H9 (cell line): Measurements from ENCODE around the gene GTF3C1. TPM values are rescaled to one million over a fixed set of nuclear protein-coding genes. Genes with fewer than 3 reads are reported as not detected.

ENCODE experiments used
- DNase-seq: peaks from one replicate; pipeline ENCODE4 v3.0.0-alpha.2; 2017
- H2AFZ ChIP-seq: one replicate; pipeline ENCODE4 v1.6.1; 2013; ENCODE audit warnings: mild to moderate bottlenecking, low read length, control low read depth, moderate library complexity
- H2AK5ac ChIP-seq: 2 replicates; pipeline ENCODE4 v1.6.1; 2013; ENCODE audit warnings: low read length, control low read depth, mixed read lengths; ENCODE audit not compliant: insufficient read length
- H2BK120ac ChIP-seq: one replicate; pipeline ENCODE4 v1.6.1; 2013; ENCODE audit warnings: low read depth, mild to moderate bottlenecking, low read length, control low read depth, inconsistent platforms; ENCODE audit not compliant: poor library complexity, severe bottlenecking
- H2BK12ac ChIP-seq: 2 replicates; pipeline ENCODE4 v1.6.1; 2013; ENCODE audit warnings: low read length, control low read depth, mixed read lengths, low read depth; ENCODE audit not compliant: insufficient read length
- H2BK15ac ChIP-seq: 2 replicates; pipeline ENCODE4 v1.6.1; 2013; ENCODE audit warnings: low read depth, low read length, control low read depth
- H2BK20ac ChIP-seq: one replicate; pipeline ENCODE4 v1.6.1; 2013; ENCODE audit warnings: low read depth, mild to moderate bottlenecking, low read length, control low read depth, inconsistent platforms; ENCODE audit not compliant: poor library complexity, severe bottlenecking
- H2BK5ac ChIP-seq: 2 replicates; pipeline ENCODE4 v1.6.1; 2013; ENCODE audit warnings: low read length, control low read depth, mixed read lengths; ENCODE audit not compliant: insufficient read length
- H3K14ac ChIP-seq: 2 replicates; pipeline ENCODE4 v1.6.1; 2013; ENCODE audit warnings: low read length, control low read depth; ENCODE audit not compliant: insufficient read depth
- H3K18ac ChIP-seq: 2 replicates; pipeline ENCODE4 v1.6.1; 2013; ENCODE audit warnings: low read depth, mild to moderate bottlenecking, mixed read lengths, low read length, control low read depth; ENCODE audit not compliant: insufficient read length
- H3K23ac ChIP-seq: 2 replicates; pipeline ENCODE4 v1.6.1; 2013; ENCODE audit warnings: low read length, control low read depth, mixed read lengths, low read depth; ENCODE audit not compliant: insufficient read length
- H3K23me2 ChIP-seq: 2 replicates; pipeline ENCODE4 v1.6.1; 2013; ENCODE audit warnings: low read depth, mild to moderate bottlenecking, mixed read lengths, low read length, control low read depth; ENCODE audit not compliant: insufficient read length, poor library complexity, severe bottlenecking
- H3K27ac ChIP-seq: 2 replicates; pipeline ENCODE4 v1.5.1; 2013; ENCODE audit warnings: low read length, control low read depth, mixed read lengths, low read depth; ENCODE audit not compliant: insufficient read length
- H3K27me3 ChIP-seq: 2 replicates; pipeline ENCODE4 v1.6.1; 2013; ENCODE audit warnings: low read length, control low read depth, inconsistent platforms; ENCODE audit not compliant: insufficient read depth
- H3K4ac ChIP-seq: 2 replicates; pipeline ENCODE4 v1.6.1; 2013; ENCODE audit warnings: low read depth, mild to moderate bottlenecking, control low read depth, inconsistent platforms, low read length, moderate library complexity
- H3K4me1 ChIP-seq: 2 replicates; pipeline ENCODE4 v1.6.1; 2013; ENCODE audit warnings: low read length, control low read depth, inconsistent platforms; ENCODE audit not compliant: insufficient read depth
- H3K4me2 ChIP-seq: 2 replicates; pipeline ENCODE4 v1.6.1; 2013; ENCODE audit warnings: low read length, control low read depth, mixed read lengths; ENCODE audit not compliant: insufficient read length, insufficient read depth
- H3K56ac ChIP-seq: 2 replicates; pipeline ENCODE4 v1.6.1; 2013; ENCODE audit warnings: low read depth, mild to moderate bottlenecking, mixed read lengths, low read length, control low read depth; ENCODE audit not compliant: insufficient read length
- H3K79me1 ChIP-seq: 2 replicates; pipeline ENCODE4 v1.6.1; 2013; ENCODE audit warnings: low read depth, mild to moderate bottlenecking, moderate library complexity, low read length, control low read depth, inconsistent platforms; ENCODE audit not compliant: insufficient read depth, poor library complexity, severe bottlenecking
- H3K79me2 ChIP-seq: 2 replicates; pipeline ENCODE4 v1.6.1; 2013; ENCODE audit warnings: low read length, control low read depth, inconsistent platforms; ENCODE audit not compliant: insufficient read depth
- H3K9ac ChIP-seq: 2 replicates; pipeline ENCODE4 v1.6.1; 2013; ENCODE audit warnings: low read length, control low read depth, mixed read lengths; ENCODE audit not compliant: insufficient read length; ENCODE audit errors: extremely low read depth
- H3K9me3 ChIP-seq: one replicate; pipeline ENCODE4 v1.6.1; 2013; ENCODE audit warnings: low read depth, low read length, inconsistent platforms; ENCODE audit not compliant: control insufficient read depth
- H3T11ph ChIP-seq: one replicate; pipeline ENCODE4 v1.6.1; 2013; ENCODE audit warnings: mild to moderate bottlenecking, low read length, control low read depth, inconsistent platforms
- H4K20me1 ChIP-seq: one replicate; pipeline ENCODE4 v1.6.1; 2013; ENCODE audit not compliant: control insufficient read depth, insufficient read length, insufficient read depth
- H4K5ac ChIP-seq: 2 replicates; pipeline ENCODE4 v1.6.1; 2013; ENCODE audit warnings: low read depth, mild to moderate bottlenecking, mixed read lengths, low read length, control low read depth; ENCODE audit not compliant: insufficient read length
- H4K8ac ChIP-seq: replicated peaks from 2 replicates; pipeline ENCODE4 v1.6.1; 2013; ENCODE audit warnings: low read length, control low read depth, mixed read lengths, low read depth; ENCODE audit not compliant: insufficient read length
- H4K91ac ChIP-seq: 2 replicates; pipeline ENCODE4 v1.6.1; 2013; ENCODE audit warnings: low read depth, mild to moderate bottlenecking, moderate library complexity, mixed read lengths, low read length, control low read depth; ENCODE audit not compliant: insufficient read length
- H3K27ac Mint-ChIP-seq, 3 experiments: 2 replicates in 2 of 3; 3 replicates in 1 of 3; pipeline ENCODE4 v1.8.0; 2020 to 2021; ENCODE audit warnings: mixed read lengths in 3 of 3, mild to moderate bottlenecking in 1 of 3, moderate library complexity in 1 of 3
- H3K27me3 Mint-ChIP-seq: 2 replicates; pipeline ENCODE4 v1.8.0; 2021; ENCODE audit warnings: low read depth, mild to moderate bottlenecking, moderate library complexity, mixed read lengths
- H3K36me3 Mint-ChIP-seq, 3 experiments: 2 replicates in 2 of 3; 3 replicates in 1 of 3; pipeline ENCODE4 v1.8.0; 2020 to 2021; ENCODE audit warnings: low read depth in 3 of 3, mixed read lengths in 3 of 3; ENCODE audit not compliant: insufficient read depth in 1 of 3
- H3K4me1 Mint-ChIP-seq, 2 experiments: 2 replicates each; pipeline ENCODE4 v1.8.0; 2020; ENCODE audit warnings: mixed read lengths in 2 of 2
- H3K4me3 Mint-ChIP-seq, 2 experiments: 2 replicates in 1 of 2; 3 replicates in 1 of 2; pipeline ENCODE4 v1.8.0; 2020 to 2021; ENCODE audit warnings: mild to moderate bottlenecking in 2 of 2, mixed read lengths in 2 of 2, moderate library complexity in 1 of 2
- H3K9me3 Mint-ChIP-seq, 2 experiments: 2 replicates in 1 of 2; 3 replicates in 1 of 2; pipeline ENCODE4 v1.8.0; 2020; ENCODE audit warnings: mild to moderate bottlenecking in 2 of 2, mixed read lengths in 2 of 2, moderate library complexity in 1 of 2
- CTCF ChIP-seq: fragments of 200-600 bp; sonication (generic); conservative IDR thresholded peaks from 3 replicates; pipeline ENCODE4 v1.8.0; 2021; ENCODE audit warnings: antibody characterized with exemption, mild to moderate bottlenecking
- WGBS: extraction: QIAGEN DNeasy Blood & Tissue Kit; methylation state at CpG from one replicate; pipeline ENCODE4 v1.1.7; 2013; ENCODE audit warnings: missing lambda C conversion rate, low lambda C conversion rate, mixed read lengths; ENCODE audit not compliant: insufficient read length; ENCODE audit errors: extremely low coverage; 5-methylcytosine and 5-hydroxymethylcytosine counted together
- total RNA-seq: library from RNA; stranded (reverse); gene quantifications from 2 replicates; pipeline ENCODE4 v1.2.1, GENCODE V29; 2021

Gene GTF3C1
- total RNA-seq, 1 experiment from 2014 or later = 113 TPM

GRCh38 chr16:27481282-27481934 is 68.3 kb downstream of the GTF3C1 start:
- no peak overlapping the region for H3K27ac ChIP-seq
- no peak for TF ChIP-seq CTCF
- H3T11ph ChIP-seq = no peak overlapping the region
- no peak overlapping the region for H2BK20ac ChIP-seq
- Mint-ChIP-seq H3K27me3 (no peaks in the 10 kb centered on the region), H3K4me3 (no peak overlapping the region), H3K9me3 (no peaks in the 10 kb centered on the region), H3K4me1 (no peaks in the 10 kb centered on the region), H3K36me3 (peaks cover 38 to 98% (median 93%) of the 10 kb centered on the region in 3 experiments), H3K27ac (no peak overlapping the region; a peak in 1 of 7 replicates)
- H3K23me2 ChIP-seq = no peaks in the 10 kb centered on the region
- H3K56ac ChIP-seq = no peak overlapping the region
- H3K4ac ChIP-seq = no peak overlapping the region
- no peaks in the 10 kb centered on the region for H3K9me3 ChIP-seq
- H3K27me3 ChIP-seq = no peaks in the 10 kb centered on the region
- H2AFZ ChIP-seq = no peak overlapping the region
- H4K91ac ChIP-seq = no peak overlapping the region
- no peak overlapping the region for H2BK120ac ChIP-seq
- no peak overlapping the region for H3K14ac ChIP-seq
- H4K8ac ChIP-seq = no peak overlapping the region
- H3K4me1 ChIP-seq = no peaks in the 10 kb centered on the region
- H3K4me2 ChIP-seq = no peak overlapping the region
- no peak overlapping the region for H3K18ac ChIP-seq
- no peaks in the 10 kb centered on the region for H4K20me1 ChIP-seq
- no peak for DNase-seq
- no peak overlapping the region for H2BK5ac ChIP-seq
- no peak overlapping the region for H3K9ac ChIP-seq
- no peaks in the 10 kb centered on the region for H3K79me2 ChIP-seq
- H3K79me1 ChIP-seq = no peaks in the 10 kb centered on the region
- H2AK5ac ChIP-seq = no peak overlapping the region
- H3K23ac ChIP-seq = no peak overlapping the region
- WGBS = no CpG with 5 or more reads among the region's 15 CpGs
- no peak overlapping the region for H4K5ac ChIP-seq
- H2BK12ac ChIP-seq = no peak overlapping the region
- H2BK15ac ChIP-seq = no peak overlapping the region
